CD4-positive, alpha-beta T cell treated with Interleukin-6 for 4 hours (primary cell): ENCODE measurements around the gene MYO7B.

Experiments
- DNase-seq: peaks from one replicate; pipeline ENCODE4 v3.0.0-alpha.2; 2020; ENCODE audit warnings: mixed read lengths

The MYO7B gene

DNA sequence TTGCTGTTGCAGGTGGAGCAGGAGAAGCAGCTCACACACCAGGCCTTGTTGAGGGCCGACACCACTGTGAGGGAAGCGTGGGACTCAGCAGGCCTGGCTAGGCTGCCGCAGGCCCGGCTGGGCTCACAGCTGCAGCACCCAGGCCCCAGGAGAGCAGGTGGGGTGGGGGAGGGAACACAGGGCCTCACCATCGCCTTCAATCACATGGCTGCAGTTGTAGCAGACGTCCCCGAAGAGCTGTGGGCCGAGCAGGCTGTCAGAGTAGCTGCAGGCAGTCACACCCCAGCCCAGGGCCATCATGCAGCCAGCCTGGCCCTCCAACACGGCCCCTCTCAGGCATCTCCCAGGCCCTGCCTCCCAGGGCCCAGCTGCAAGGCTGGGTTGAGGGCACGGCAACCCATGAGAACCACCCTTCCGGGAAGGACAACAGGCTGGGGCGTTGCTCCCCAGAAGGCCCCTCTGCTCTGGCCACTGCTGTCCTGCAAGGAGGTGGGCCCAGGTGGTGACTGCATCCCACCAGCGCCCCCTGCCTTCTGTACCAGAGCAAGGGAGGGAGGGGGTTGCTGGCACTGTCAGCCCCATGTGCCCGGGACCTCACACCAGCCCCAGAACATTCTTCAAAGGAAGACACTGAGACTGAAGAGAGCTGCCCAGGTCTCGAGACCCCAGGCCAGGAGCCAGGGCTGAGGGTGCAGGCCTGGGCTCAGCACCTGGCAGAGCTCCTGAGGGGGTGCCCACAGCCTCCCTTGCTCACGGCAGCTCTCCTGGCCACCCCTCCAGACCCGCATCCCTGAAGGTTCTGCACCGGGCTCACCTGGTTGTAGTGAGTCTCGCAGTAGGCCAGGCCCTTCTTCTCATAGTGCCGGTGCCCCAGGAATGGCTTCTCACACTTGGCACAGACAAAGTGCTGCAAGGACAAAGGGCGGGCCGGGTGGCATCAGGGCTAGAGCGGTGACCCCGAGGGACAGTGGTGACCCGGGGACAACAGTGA, 104.9 kb downstream of the MYO7B start:
- DNase-seq, result peak; percentile 62

DNA sequence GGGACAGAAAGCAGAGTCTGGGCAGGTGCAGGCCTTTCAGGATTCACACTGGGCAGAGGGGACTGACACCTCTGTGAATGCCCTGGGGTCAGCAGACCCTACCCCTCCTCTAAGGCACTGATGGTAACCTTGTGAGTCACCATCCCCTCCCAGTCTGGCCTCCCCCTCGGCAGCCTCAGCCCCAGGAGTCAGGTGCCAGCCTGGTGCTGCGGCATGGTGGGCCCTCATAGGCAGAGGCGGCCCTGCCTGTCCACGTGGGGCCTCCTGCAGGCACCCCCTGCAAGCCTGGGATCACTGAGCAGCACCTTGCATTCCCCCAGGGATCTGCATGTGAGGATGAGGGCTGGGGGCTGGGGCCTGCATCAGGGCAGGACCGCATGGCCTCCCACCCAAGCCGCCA, 105.7 kb downstream of the MYO7B start:
- peak; percentile 46 for DNase-seq

DNA sequence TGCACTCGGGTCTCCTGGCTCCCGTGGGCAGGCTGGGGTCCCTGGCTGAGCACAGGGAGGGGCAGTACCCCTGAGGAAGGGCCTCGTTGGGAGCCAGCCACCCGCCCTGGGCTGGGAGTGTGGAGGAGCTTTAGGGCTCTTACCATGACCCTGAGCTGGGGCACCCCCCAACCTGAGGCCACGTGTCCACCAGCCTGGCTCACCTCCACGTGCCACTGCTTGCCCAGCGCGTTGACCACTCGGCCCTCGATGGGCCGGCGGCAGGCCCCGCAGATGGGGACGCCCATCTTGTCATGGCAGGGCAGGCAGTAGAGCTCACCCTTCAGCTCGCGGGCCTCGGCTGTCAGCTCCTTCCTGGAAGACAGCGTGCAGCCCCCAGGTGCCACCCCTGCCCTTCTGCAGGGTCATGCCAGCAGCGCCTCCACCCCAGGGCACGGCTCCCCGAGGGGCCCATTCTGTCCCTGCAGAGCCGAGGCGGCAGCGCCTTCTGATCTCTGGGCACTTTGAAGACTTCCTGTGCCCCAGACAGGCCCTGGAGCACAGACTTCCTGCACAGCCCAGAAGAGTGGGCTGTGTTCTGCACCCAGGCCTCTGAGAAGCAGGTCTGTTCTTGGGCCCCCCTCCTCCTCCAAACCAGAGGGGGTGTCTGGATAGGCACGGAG, 106.5 kb downstream of the MYO7B start:
- peak; percentile 84 for DNase-seq

DNA sequence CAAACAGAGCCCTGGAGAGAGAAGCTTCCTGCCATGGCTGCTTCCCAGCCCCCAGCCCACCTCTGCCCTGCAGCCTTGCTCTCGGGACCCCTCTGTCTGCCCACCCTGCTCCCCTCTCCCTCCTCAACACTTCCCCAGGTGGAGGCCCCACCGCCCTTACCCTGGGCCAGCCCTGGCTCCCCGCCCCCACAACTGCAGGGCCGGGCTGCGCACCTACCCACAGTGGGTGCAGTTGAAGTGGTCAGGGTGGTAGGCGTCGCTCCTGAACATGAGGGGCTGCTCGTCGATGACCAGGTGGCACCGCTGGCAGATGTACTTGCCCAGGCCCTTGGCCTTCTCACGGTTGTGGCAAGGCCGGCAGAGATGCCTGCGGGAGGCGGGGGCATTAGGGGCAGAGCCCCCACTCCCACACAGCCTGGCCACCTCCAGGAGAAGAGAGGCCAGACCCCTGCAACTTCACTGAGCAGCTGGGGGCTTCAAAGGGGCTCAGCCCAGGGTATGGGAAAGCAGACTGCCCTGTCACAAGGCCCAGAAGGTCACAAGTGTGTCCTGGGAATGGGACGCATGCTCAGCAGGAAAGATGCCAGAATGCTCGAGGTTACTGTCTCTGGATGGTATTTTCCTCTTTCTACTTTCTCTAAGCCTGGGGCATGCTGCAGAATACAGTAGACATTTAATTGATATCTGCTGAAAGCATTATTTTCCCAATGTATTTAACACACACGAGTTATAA, 107.4 kb downstream of the MYO7B start:
- DNase-seq, result no peak

DNA sequence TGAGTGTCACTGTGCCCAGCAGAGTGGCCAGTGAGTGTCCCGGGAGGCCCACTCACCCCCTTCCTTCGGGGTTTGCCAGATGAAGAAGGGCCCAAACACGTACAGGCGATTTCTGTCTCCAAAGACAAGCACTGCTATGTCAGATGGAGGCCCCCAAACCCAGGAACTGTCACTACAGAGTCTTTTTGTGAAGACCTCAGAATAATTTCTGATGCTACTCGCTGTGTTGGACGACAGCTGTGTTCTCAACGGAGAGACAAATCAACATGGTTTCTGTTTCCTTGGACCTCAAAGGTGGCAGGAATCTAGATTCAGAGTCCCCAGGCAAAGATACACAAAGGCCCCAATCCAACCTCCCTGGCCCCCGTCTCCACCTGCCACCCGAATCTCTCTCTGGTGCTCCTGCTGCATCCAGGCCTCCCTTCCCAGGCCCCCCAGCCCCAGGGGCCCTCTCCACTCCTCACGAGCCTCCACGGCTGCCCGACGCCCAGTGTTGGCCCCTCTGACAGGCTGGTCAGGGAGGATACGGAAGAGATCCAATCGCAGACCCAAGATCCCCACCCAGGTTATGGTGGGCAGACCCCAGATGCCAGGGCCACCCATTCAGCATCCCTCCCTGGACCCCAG, 108.1 kb downstream of the MYO7B start:
- no peak for DNase-seq

DNA sequence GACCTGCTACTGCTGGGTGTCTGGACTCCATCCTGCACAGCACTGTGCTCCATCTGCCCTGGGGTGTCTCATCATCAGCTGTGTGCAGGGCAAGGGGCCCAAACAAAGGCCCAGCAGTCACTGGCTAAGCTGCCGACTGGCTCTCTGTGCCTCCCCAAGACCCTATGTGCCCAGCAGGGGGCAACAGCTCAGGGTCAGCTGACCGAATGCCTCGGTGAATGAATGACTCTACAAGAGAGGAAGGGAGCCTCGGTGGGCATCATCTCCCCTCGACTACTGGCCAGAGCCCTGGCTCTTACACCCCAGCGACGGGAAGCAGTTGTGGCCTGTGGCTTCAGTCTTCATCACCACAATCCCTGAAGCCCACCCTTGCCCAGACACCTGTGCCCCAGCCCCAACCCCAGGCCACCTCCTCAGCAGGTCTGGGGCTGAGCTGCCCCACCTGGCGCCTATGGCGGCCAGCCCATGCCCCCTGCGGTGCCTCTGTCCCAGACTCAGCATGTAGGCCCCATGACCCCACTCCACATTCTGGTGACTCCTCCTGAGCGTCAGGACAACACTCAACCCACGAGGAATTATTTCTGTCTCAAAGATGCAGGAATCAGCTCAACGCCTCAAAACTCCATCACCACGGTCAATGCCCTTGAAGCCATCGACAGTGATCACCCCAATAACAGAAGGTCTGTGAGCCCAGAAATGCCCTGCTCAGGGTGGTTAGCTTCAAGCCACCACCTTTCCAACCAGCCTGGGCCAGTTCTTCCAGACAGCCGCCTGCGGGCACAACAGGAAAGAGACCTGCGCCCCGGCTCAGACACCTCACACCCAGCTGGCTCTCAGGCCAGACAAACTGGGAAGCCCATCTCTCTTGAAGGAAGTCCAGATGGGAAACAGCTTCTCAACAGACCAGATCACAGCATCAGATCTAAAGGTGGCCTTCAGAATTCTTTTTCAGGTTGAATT, 108.9 kb downstream of the MYO7B start:
- no peak for DNase-seq

DNA sequence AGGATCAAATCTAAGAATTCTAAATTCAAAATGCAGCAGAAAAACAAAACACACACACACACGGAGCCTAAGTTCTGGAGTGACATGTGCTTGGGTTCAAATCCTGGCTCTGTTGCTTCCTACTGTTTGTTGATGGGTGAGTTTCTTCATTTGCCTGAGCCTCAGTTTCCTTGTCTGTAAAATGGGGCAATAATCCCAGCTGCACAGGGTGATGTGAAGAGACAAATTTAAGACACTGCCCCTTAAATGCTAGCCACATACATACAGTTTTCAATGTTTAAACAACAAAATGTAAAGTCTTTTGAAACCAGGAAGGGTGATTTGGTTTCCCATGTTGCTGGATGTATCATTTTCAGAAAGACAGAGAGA, 109.5 kb downstream of the MYO7B start:
- DNase-seq, result no peak

DNA sequence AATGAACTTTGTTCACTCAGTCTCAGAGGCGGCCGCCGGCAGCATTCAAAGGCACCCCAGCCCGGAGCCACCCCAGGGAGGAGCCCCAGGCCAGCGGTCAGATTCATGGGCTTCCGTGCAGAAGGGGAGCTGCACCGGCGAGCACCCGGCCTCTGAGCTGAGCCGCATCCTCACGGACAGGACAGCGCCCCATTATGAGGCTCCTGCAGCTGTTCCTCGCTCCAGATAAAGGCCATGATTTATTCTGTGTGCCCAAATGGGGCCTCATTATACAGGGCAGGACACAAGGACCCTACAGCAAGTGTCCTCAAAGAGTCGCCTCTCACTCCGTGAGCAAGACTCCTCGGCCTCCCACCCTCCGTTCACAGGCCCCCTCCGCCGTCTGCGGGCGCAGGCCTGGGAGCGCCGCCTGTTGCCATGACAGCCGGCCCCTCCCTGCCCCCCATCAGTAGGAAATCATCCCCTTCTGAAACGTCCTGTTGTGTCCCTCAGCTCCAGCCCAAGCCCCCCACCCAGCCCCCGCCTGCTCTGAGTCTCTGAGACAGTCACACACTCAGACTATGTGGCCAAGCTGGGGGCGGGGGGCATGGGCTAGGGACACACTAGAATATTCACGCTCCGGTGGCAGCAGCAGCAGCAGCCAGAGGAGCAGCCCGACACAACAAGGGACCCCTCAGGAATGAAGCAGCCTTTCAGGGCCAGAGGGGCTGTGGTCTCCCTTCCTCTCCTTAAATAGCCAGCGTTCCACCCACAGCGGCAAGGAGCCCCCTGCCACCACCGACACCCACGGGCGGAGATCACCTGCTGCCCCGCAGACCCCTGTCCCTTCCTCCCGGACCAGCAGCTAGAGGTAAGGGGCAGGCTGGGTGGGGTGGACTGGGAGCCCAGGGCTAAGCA, 110.2 kb downstream of the MYO7B start, which contains the start of gene GPR17:
TSS of gene GPR17 (plus strand) at position 759 of the 897 bp plus-strand sequence. CDS start 4,583 bp downstream, outside the sequence.
- no peak for DNase-seq

DNA sequence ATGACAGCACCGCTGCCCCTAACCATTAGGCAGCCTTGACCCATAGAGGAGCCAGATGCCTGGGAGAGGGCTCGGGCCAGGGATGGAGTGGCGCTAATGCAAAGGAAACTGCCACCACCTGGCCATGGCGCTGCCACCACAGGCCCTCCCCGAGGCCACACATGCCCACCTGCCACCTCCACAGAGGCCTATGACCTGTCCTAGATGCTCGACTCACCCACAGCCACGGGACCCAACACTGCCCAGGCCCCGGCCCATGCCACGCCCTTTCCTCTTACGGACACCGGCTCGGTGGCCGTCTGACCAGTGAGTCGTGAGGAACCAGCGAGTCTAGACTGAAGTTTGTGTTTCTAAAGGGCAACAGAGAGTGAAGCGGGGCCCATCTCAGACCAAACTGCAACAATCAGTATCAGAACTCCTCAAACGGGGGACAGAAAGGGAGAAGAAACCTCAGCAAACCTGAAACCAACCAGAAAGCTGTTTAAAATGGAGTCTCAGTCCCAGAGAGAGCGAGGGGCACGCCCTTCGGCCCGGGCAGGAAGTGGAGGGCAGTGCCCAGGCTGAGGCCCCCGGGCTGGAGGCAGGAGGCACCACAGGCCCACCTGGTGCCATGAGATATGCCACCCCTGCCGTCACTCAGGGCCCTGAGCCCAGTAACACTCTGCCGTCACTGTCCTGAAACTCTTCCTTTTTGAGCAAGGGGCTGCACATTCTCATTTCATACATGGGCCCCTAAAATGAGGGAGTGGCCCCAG, 111.2 kb downstream of the MYO7B start:
- no peak for DNase-seq

DNA sequence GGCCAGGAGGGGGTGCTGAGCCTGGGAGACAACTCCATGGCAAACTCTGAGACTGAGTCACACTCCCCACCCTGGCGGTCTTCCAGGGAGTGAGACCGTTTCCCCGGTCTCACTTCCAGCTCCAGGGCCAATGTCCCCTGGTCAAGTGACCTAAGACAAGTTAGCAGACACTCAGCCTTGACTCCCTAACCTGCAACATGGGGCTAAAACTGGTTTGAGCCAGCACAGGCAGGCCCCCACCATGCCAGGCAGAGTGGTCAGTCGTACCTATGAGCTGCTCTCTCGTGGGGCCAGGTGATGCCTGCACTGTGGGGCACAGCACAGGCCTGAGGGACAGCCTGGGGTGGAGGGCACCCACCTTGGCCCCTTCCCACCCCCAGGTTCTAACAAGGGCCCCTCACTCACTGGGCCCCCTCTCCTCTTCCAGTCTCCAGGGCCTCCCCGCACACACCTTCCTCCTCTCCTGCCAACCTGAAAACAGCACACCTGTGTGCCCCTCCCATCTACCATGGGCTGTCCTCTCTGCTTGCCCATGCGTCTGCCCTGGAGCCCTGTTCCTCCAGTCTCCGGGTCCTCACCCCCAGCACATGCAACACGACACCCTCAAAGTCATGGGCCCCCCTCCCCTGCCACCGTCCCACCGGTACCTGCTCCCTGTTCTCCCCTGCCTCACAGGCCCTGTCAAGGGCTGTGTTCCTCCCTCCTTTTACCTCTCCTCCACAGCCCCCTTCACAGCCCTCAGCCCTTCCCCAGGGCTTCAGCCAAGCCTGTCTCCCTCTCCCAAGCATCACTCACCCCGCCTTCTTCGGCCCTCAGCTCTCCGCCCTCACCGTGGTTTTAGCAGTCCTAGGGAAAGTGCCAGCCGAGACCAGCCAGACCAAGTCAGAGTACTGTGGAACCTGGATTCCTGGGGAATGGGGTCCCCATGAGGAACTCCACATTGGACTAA, 112.0 kb downstream of the MYO7B start:
- no peak for DNase-seq

DNA sequence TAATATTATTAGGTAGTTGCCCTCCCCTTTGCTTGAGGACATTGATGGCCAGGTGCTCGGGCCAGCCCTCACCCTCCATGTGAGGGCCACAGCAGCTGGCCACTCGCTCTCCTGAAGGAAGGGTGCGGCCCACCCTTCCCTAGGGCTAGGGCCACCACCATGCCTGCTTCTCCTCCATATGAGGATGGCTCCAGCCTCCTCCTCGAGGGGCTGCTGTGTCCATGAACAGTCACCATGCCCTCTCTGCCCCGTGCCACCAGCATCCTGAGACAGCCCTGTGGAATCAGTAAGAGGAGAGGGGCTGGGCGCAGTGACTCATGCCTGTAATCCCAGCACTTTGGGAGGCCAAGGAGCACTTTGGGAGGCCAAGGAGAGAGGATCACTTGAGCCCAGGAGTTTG, 112.8 kb downstream of the MYO7B start:
- no peak for DNase-seq

DNA sequence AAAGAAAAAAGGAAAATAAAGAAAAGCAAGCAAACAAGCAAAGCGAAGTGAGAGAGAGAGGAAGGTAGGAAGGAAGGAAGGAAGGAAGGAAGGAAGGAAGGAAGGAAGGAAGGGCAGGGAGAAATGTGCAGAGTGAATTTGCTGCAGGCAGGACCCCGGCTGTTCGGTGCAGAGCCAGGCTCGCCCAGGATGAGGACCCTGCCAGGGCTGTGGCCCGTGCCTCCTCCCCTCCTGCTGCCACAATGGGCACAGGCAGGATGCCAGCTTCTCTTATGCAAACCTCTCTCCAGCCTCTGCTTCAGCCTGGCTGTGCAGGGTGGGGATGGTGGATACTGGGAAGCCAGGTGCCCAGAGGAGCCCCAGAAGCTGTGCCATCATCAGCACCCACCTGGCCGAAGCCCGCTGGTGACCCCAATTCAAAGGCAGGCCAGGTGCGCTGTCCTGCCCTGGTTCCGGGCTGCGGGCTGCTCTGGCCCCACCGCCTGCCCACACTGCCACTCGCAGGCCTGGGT, 113.7 kb downstream of the MYO7B start:
- peak; percentile 59 for DNase-seq

DNA sequence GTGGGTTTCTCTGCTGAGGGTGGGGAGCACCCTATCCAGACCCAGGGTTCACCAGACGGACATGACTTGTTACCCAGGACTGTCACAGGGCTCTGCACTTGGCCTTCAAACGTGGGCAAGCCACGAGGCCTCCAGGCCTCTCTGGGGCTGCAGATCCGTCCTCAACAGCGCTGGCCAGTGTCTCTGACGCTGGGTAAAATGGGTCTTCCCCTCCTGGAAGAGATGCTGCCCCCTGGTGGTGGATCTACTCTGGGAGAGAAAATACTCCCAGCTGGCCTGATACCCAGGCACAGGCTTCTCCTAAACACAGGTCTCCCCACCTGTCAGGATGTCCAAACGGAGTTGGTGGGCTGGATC, 114.2 kb downstream of the MYO7B start:
- DNase-seq, result peak; percentile 94

DNA sequence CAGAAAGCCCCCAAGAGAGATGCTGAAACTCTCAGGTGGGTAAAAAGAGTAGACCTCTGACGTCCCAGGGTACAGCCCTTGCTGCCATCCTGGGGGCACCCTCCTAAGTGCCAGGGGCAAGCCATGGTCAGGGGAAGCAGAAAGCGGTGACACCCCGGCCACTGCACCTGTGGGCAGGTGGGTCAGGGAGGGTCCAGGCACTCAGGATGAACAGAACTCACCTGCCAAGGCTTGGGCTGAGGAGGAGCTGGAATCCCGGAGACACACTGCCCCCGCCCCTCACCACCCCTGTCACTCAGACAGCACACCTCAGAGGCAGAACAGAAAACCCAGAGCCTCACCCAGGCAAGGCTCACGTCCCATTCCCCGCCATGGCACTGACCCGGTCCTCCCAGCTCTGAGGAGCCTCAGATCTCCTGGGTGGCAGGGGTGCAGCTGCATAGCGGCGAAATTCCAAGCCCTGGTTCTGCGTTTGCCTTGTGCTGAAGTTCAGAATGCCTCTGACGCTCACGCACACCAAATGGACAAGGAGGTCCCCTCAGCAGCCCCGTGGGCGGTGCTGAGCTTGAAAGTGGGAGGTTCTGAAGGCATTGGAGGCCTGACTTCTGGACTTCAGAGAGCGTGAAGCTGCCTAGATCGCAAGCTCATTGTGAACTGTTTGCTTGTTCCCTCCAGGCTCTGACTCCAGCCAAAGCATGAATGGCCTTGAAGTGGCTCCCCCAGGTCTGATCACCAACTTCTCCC, 114.7 kb downstream of the MYO7B start:
- DNase-seq, result no peak

DNA sequence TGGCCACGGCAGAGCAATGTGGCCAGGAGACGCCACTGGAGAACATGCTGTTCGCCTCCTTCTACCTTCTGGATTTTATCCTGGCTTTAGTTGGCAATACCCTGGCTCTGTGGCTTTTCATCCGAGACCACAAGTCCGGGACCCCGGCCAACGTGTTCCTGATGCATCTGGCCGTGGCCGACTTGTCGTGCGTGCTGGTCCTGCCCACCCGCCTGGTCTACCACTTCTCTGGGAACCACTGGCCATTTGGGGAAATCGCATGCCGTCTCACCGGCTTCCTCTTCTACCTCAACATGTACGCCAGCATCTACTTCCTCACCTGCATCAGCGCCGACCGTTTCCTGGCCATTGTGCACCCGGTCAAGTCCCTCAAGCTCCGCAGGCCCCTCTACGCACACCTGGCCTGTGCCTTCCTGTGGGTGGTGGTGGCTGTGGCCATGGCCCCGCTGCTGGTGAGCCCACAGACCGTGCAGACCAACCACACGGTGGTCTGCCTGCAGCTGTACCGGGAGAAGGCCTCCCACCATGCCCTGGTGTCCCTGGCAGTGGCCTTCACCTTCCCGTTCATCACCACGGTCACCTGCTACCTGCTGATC, 115.4 kb downstream of the MYO7B start:
- DNase-seq, result no peak

DNA sequence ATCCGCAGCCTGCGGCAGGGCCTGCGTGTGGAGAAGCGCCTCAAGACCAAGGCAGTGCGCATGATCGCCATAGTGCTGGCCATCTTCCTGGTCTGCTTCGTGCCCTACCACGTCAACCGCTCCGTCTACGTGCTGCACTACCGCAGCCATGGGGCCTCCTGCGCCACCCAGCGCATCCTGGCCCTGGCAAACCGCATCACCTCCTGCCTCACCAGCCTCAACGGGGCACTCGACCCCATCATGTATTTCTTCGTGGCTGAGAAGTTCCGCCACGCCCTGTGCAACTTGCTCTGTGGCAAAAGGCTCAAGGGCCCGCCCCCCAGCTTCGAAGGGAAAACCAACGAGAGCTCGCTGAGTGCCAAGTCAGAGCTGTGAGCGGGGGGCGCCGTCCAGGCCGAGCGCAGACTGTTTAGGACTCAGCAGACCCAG, 115.9 kb downstream of the MYO7B start:
- no peak for DNase-seq

DNA sequence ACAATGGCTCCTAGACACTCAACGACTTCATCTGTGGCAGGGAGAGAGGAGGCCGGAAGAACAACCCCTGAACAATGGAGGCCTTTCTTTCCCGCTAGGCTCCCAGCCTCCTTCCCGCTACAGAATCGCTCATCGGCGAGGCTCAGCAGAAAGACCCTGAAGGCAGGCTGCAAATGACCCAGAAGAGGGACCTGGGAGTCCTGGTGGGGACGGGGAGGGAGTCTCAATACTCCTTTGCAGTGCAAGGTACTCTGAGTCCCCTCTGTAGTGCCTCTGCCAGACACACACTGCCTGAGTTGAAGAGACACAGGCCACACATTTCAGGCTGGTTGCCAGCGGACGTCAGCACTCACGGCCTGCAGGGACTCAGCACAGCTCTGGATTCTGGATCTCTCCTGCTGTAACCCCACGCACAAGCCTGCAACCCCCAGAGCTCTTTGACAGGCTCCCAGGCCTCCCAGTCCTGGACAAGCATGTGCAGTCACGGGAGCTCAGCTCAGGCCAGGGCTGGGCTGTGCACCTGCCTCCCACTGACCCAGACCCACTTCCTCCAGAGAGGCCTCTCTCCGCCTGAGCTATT, 116.6 kb downstream of the MYO7B start:
- DNase-seq, result no peak
